Activated B cell treated with CpG ODN at 0.5 μM for 24 hours (primary cell): ENCODE measurements around the gene ADGRB2. TPM values are rescaled to one million over a fixed set of nuclear protein-coding genes. Genes with fewer than 3 reads are reported as not detected.

Source experiments
- ATAC-seq: fragments of 200-7000 bp; cut with Tn5 transposase; one replicate; pipeline ENCODE4 v1.10.0; 2021; ENCODE audit warnings: low read depth, mild to moderate bottlenecking, moderate library complexity
- CTCF ChIA-PET: fragments of 350-600 bp; sonication (Branson Sonifier 250); formaldehyde crosslinking; loops from one replicate; lab custom pipeline; 2021; ENCODE audit warnings: antibody characterized with exemption; lab: Charles Lee
- POLR2A ChIA-PET: fragments of 350-600 bp; sonication (Branson Sonifier 250); formaldehyde crosslinking; loops from one replicate; lab custom pipeline; 2021; ENCODE audit warnings: antibody characterized with exemption; lab: Charles Lee
- DNase-seq: peaks from one replicate; pipeline ENCODE4 v3.0.0; 2022
- H3K27ac Mint-ChIP-seq: one replicate; pipeline ENCODE4 v1.8.0; 2020; ENCODE audit warnings: mixed read lengths
- H3K27me3 Mint-ChIP-seq: one replicate; pipeline ENCODE4 v1.8.0; 2021; ENCODE audit warnings: mixed read lengths
- H3K36me3 Mint-ChIP-seq: one replicate; pipeline ENCODE4 v1.8.0; 2021; ENCODE audit warnings: low read depth, mixed read lengths
- H3K4me1 Mint-ChIP-seq: one replicate; pipeline ENCODE4 v1.8.0; 2021; ENCODE audit warnings: mixed read lengths
- H3K4me3 Mint-ChIP-seq: one replicate; pipeline ENCODE4 v1.8.0; 2020; ENCODE audit warnings: mild to moderate bottlenecking, mixed read lengths
- H3K9me3 Mint-ChIP-seq: one replicate; pipeline ENCODE4 v1.8.0; 2020; ENCODE audit warnings: mixed read lengths
- intact Hi-C: fragments of 100-400 bp; cut with micrococcal nuclease; formaldehyde crosslinking; loops from one replicate; pipeline ENCODE4 v1.15.1; 2024
- total RNA-seq: library from RNA; stranded (reverse); gene quantifications from 2 replicates; pipeline ENCODE4 v1.2.3, GENCODE V29; 2022
- TF ChIP-seq, protein P1 (sequence below): fragments of 200-600 bp; IDR thresholded peaks from one replicate; pipeline ENCODE4 v1.8.0; 2022; ENCODE audit warnings: antibody characterized with exemption, mild to moderate bottlenecking

ADGRB2 gene
- total RNA-seq, 1 donor from 2014 or later, result 6.3 TPM

DNA sequence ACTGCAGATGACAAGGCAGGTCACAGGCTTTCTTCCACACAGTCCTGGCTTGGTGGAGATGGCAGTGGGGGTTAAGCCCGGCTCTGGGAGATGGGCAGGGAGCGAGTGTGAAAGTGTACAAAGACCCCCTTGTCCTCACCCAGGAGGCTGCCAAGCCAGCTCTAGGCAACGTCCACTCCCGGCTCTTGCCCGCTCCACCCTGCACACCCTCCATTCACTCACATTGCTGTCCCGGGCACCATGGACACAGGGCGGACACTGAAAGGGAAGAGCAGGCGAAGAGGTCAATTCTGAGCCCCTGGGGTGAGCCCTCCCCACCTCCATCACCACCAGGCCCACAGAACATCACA, 69.2 kb downstream of the ADGRB2 start:
- TF ChIP-seq, protein P1, sequence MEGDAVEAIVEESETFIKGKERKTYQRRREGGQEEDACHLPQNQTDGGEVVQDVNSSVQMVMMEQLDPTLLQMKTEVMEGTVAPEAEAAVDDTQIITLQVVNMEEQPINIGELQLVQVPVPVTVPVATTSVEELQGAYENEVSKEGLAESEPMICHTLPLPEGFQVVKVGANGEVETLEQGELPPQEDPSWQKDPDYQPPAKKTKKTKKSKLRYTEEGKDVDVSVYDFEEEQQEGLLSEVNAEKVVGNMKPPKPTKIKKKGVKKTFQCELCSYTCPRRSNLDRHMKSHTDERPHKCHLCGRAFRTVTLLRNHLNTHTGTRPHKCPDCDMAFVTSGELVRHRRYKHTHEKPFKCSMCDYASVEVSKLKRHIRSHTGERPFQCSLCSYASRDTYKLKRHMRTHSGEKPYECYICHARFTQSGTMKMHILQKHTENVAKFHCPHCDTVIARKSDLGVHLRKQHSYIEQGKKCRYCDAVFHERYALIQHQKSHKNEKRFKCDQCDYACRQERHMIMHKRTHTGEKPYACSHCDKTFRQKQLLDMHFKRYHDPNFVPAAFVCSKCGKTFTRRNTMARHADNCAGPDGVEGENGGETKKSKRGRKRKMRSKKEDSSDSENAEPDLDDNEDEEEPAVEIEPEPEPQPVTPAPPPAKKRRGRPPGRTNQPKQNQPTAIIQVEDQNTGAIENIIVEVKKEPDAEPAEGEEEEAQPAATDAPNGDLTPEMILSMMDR, result no peak
- Mint-ChIP-seq H3K27ac (no peak overlapping the region), H3K4me3 (no peak overlapping the region), H3K27me3 (peaks cover 2% of the 10 kb centered on the region), H3K36me3 (no peaks in the 10 kb centered on the region), H3K9me3 (no peaks in the 10 kb centered on the region), H3K4me1 (peaks cover 11% of the 10 kb centered on the region)
- no peak for ATAC-seq
- POLR2A ChIA-PET, result no interaction called here
- CTCF ChIA-PET, result no interaction called here
- intact Hi-C loops, result no loop called here
- no peak for DNase-seq

DNA sequence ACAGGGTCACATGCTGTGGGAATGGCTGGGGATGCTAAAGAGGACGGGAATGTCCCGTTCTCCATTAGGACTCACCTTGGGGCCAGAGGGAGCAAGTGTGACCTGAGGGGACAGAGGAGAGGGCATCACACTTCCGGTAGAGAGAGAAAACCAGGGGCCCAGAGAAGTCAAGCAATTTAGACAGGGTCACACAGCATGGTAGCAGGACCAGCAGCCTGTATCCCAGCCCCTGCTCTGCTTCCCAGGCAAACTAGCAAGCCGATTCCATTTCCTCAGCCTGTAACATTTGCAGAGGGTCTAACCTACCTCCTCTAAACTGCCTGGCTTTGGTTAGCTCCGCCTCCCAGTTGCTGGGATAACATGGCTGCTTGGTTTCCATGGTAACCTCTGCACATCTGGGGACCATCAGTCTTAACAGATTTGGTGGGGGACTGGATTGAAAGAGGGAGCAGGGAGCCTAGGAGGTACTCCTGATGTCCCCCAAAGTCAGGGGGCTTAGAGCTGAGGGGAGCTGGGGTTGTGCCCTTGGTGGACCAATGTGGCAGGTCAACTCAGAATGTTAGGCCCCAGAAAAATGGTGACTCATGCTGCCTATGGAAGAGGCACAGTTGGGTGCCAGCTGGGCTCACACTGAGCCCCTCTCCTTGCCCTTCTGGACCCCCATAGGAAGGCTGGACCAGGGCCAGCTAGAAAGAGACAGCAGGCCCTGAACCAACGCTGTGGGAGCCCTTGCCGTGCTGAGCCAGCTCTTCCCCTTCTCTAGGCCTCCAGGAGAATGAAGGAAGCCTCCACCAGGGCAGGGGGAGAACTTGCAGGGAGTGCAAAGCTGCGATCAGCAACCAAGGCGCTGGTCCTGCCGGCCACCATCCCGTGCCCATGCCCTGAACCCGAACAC, 69.8 kb downstream of the ADGRB2 start:
- DNase-seq (no peak), ATAC-seq (no peak)
- Mint-ChIP-seq H3K9me3 (no peaks in the 10 kb centered on the region), H3K36me3 (no peaks in the 10 kb centered on the region), H3K4me3 (no peak overlapping the region), H3K27me3 (peaks cover 2% of the 10 kb centered on the region), H3K27ac (no peak overlapping the region), H3K4me1 (peaks cover 6% of the 10 kb centered on the region)
- intact Hi-C loops, result no loop called here
- ChIA-PET CTCF (no interaction called here), POLR2A (no interaction called here)
- TF ChIP-seq, protein P1, result no peak

DNA sequence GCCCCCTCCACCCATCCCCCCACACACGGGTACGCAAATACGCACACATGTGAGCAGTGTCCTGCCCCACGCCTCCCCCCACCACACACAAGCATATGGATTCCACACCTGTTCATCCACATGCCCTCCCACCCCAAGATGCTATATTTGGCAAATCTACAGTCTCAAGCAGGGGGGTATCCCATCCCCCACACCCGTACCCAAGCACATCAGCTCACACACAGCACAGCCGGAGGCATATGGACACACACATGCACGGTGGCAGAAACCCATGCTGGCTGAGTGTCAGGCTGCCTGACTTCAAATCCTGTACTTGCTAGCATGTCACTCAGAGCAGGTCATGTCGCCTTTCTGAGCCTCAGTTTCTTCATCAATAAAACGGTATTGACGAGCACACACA, 70.9 kb downstream of the ADGRB2 start:
- H3K27ac Mint-ChIP-seq, result no peak overlapping the region
- ATAC-seq, result no peak
- H3K4me3 Mint-ChIP-seq, result no peak overlapping the region
- TF ChIP-seq, protein P1, result no peak
- H3K36me3 Mint-ChIP-seq, result no peaks in the 10 kb centered on the region
- peaks cover 7% of the 10 kb centered on the region for H3K27me3 Mint-ChIP-seq
- POLR2A ChIA-PET, result no interaction called here
- intact Hi-C loops, result no loop called here
- no peaks in the 10 kb centered on the region for H3K9me3 Mint-ChIP-seq
- CTCF ChIA-PET, result no interaction called here
- DNase-seq, result no peak
- H3K4me1 Mint-ChIP-seq, result no peaks in the 10 kb centered on the region

DNA sequence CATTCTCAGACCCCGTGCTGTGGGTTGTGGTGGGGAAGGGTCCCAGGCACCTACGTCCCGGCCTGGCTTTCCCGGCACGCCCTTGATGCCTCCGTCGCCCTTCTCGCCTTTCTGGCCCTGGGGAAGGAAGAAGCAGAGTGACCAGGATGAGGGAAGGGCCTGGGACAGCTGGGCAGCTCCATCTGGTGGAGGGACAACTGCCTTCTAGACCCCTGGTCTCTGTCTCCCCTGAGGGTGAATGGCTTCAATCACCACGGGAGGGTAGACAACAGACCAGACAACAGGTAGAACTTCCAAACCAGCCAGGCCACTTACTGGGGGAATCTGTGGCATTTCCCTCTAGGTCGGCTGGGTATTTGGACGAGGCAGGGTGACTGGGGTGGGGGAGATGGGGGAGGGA, 72.2 kb downstream of the ADGRB2 start:
- TF ChIP-seq, protein P1, result no peak
- CTCF ChIA-PET, result no interaction called here
- DNase-seq (no peak), ATAC-seq (no peak)
- Mint-ChIP-seq H3K36me3 (no peaks in the 10 kb centered on the region), H3K4me3 (no peak overlapping the region), H3K9me3 (no peaks in the 10 kb centered on the region), H3K4me1 (no peaks in the 10 kb centered on the region), H3K27me3 (peaks cover 14% of the 10 kb centered on the region), H3K27ac (no peak overlapping the region)
- POLR2A ChIA-PET, result no interaction called here
- intact Hi-C loops, result no loop called here

DNA sequence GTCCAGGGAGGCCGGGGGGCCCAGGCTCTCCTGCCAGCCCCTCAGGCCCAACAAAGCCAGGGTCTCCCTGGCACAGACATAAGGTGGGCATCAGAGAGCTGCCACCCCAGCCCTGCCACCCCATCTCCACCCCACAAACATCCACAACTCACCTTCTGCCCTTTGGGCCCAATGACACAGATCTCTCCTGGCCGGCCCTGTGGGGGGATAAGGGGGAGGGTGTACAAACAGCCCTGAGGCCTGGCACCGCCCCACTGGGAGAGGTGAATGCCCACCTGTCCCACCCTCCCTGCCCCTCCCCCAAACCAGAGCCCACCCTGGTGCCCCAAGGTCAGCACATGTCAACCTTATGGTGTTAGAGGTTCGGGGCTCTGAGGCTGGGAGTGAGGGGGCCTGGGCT, 72.7 kb downstream of the ADGRB2 start:
- no peak for ATAC-seq
- no peak overlapping the region for H3K27ac Mint-ChIP-seq
- H3K4me3 Mint-ChIP-seq, result no peak overlapping the region
- ChIA-PET CTCF (no interaction called here), POLR2A (no interaction called here)
- no peaks in the 10 kb centered on the region for H3K4me1 Mint-ChIP-seq
- no peak for DNase-seq
- intact Hi-C loops, result no loop called here
- H3K9me3 Mint-ChIP-seq, result no peaks in the 10 kb centered on the region
- H3K27me3 Mint-ChIP-seq, result peaks cover 18% of the 10 kb centered on the region
- TF ChIP-seq, protein P1, result no peak
- H3K36me3 Mint-ChIP-seq, result no peaks in the 10 kb centered on the region
